SH-SY5Y (cell line): Measurements from ENCODE around the gene RGL1.

Experiments used
- GATA2 ChIP-seq: IDR thresholded peaks from 2 replicates; pipeline ENCODE4 v1.6.1; 2011; ENCODE audit warnings: mild to moderate bottlenecking, low read depth, low read length
- GATA3 ChIP-seq: IDR thresholded peaks from 2 replicates; pipeline ENCODE4 v1.6.1; 2011; ENCODE audit warnings: low read depth, mild to moderate bottlenecking, low read length, moderate library complexity

DNA sequence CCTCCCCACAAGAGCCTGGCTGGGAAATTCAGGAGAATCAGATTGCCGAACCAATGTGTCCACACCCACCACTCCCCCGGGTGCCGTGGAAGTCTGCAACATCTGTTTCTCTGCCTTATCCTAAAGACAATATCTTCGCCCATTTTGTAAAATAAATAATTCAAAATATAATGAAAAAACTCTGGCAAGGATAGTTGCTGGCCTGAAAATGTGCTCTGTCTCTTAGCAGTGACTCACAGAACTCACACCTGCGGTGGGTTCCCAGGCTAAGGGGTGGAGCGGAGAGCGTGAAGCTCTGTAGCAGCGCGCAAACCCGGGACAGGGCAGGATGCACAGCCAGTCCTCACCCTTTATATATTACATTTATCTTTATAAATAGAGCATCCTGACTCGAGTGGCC lies 132.7 kb downstream of the RGL1 start:
- TF ChIP-seq GATA2 (no peak), GATA3 (no peak)
